ENCODE data around the gene TMEM187.

TMEM187 gene

GRCh38 chrX:154020536-154021115 lies 48.1 kb downstream of the TMEM187 start:
- no peak for DNase-seq (ENCODE audit: low read depth)

- no peak for DNase-seq (ENCODE audit: low read depth)
Measured at GRCh38 chrX:154021131-154021611, 48.6 kb downstream of the TMEM187 start.

- no peak for DNase-seq (ENCODE audit: low read depth)
Measured at GRCh38 chrX:154022108-154022507, 49.6 kb downstream of the TMEM187 start.

- no peak for DNase-seq (ENCODE audit: low read depth)
Measured at GRCh38 chrX:154023276-154024000, 50.9 kb downstream of the TMEM187 start.

GRCh38 chrX:154024271-154024670 lies 51.7 kb downstream of the TMEM187 start:
- DNase-seq (ENCODE audit: low read depth): no peak

GRCh38 chrX:154025230-154025629 lies 52.7 kb downstream of the TMEM187 start:
- no peak for DNase-seq (ENCODE audit: low read depth)

- no peak for DNase-seq (ENCODE audit: low read depth)
Measured at GRCh38 chrX:154026136-154027021, 53.8 kb downstream of the TMEM187 start.

- DNase-seq (ENCODE audit: low read depth): no peak
Measured at GRCh38 chrX:154027022-154027402, 54.5 kb downstream of the TMEM187 start.

GRCh38 chrX:154027986-154028385 lies 55.4 kb downstream of the TMEM187 start:
- DNase-seq (ENCODE audit: low read depth): no peak

GRCh38 chrX:154028502-154029184 lies 56.1 kb downstream of the TMEM187 start:
- DNase-seq (ENCODE audit: low read depth): no peak

GRCh38 chrX:154029439-154029838 lies 56.9 kb downstream of the TMEM187 start:
- DNase-seq (ENCODE audit: low read depth): no peak

- DNase-seq (ENCODE audit: low read depth): no peak
Measured at GRCh38 chrX:154030266-154030665, 57.7 kb downstream of the TMEM187 start.

GRCh38 chrX:154030715-154031305 lies 58.3 kb downstream of the TMEM187 start:
- no peak for DNase-seq (ENCODE audit: low read depth)

- DNase-seq (ENCODE audit: low read depth): no peak
Measured at GRCh38 chrX:154032160-154032559, 59.6 kb downstream of the TMEM187 start.

GRCh38 chrX:154032653-154033052 lies 60.1 kb downstream of the TMEM187 start:
- no peak for DNase-seq (ENCODE audit: low read depth)
